K562 (cell line): ENCODE data around the gene SH2D4B. TPM values are rescaled to one million over a fixed set of nuclear protein-coding genes. Genes with fewer than 3 reads are reported as not detected.

ENCODE experiments used
- ATAC-seq: fragments of 200-7000 bp; cut with Tn5 transposase; 3 replicates; pipeline ENCODE4 v1.9.1; 2020; ENCODE audit warnings: moderate library complexity
- BruUV-seq: library from RNA; stranded (reverse); fragments of 400-500 nt; replicated peaks from 2 replicates; lab custom pipeline; 2021; lab: Mats Ljungman, UMichigan
- CTCF ChIA-PET: fragments of 300-600 bp; formaldehyde crosslinking; extraction: SDS; loops from one replicate; lab custom pipeline; 2021; ENCODE audit warnings: low intra/inter-chr PET ratio; lab: Yijun Ruan, JAX
- POLR2A ChIA-PET: fragments of 300-600, 350-650 bp; sonication (Branson Sonifier 250); formaldehyde crosslinking; extraction: SDS; loops from one replicate; lab custom pipeline; 2021; ENCODE audit warnings: antibody characterized with exemption, inconsistent platforms; lab: Yijun Ruan, JAX
- DNase-seq, 4 experiments: peaks; one replicate each; pipeline versions ENCODE4 v3.0.0 to v3.0.0-alpha.2; 2011 to 2018; ENCODE audit warnings: low spot score in 3 of 4, mixed read lengths in 3 of 4; ENCODE audit errors: extremely low read depth in 1 of 4
- FAIRE-seq: peaks from 2 replicates; lab custom pipeline; 2011; peaks lifted over from hg19 to GRCh38; lab: Jason Lieb, UNC
- H2AFZ ChIP-seq: 2 replicates; pipeline ENCODE4 v1.6.0; 2011; ENCODE audit warnings: low read depth, low read length, control low read depth, inconsistent platforms
- H3K27ac ChIP-seq: fragments of 200-600 bp; 3 replicates; pipeline ENCODE4 v1.8.0; 2011; ENCODE audit warnings: low read depth, mild to moderate bottlenecking, control low read depth, inconsistent platforms, low read length, moderate library complexity, mixed read lengths; ENCODE audit errors: extremely low read depth
- H3K27me3 ChIP-seq, 2 experiments: fragments of 300-600 bp in 1 of 2; 2 replicates in 1 of 2; 3 replicates in 1 of 2; pipeline versions ENCODE4 v1.6.0 to v1.8.0; 2011; ENCODE audit warnings: inconsistent platforms in 2 of 2, low read length in 2 of 2, mild to moderate bottlenecking in 1 of 2, mixed read lengths in 1 of 2, moderate library complexity in 1 of 2; ENCODE audit not compliant: control insufficient read depth in 2 of 2, insufficient read depth in 2 of 2
- H3K36me3 ChIP-seq: fragments of 300-600 bp; 3 replicates; pipeline ENCODE4 v1.8.0; 2011; ENCODE audit warnings: mild to moderate bottlenecking, low read length, inconsistent platforms; ENCODE audit not compliant: control insufficient read depth, insufficient read depth
- H3K4me1 ChIP-seq, 2 experiments: fragments of 200-600 bp in 1 of 2; replicated peaks in 1 of 2; 2 replicates in 1 of 2; 3 replicates in 1 of 2; pipeline versions ENCODE4 v1.5.1 to v1.8.0; 2011; ENCODE audit warnings: inconsistent platforms in 2 of 2, low read length in 2 of 2, mild to moderate bottlenecking in 1 of 2, mixed read lengths in 1 of 2, moderate library complexity in 1 of 2; ENCODE audit not compliant: control insufficient read depth in 2 of 2, insufficient read depth in 2 of 2
- H3K4me2 ChIP-seq: 2 replicates; pipeline ENCODE4 v1.6.1; 2011; ENCODE audit warnings: low read length, control low read depth, inconsistent platforms, mixed read lengths; ENCODE audit not compliant: insufficient read depth
- H3K4me3 ChIP-seq: fragments of 200-600 bp; sonication (generic), shearing (Covaris generic); 2 replicates; pipeline ENCODE4 v1.5.1; 2016; ENCODE audit warnings: control low read depth, inconsistent platforms
- H3K79me2 ChIP-seq: fragments of 200-600 bp; 3 replicates; pipeline ENCODE4 v1.8.0; 2011; ENCODE audit warnings: low read length, inconsistent platforms; ENCODE audit not compliant: control insufficient read depth, insufficient read depth
- H3K9ac ChIP-seq, 2 experiments: 2 replicates each; pipeline versions ENCODE4 v1.6.0 to v1.6.1; 2011; ENCODE audit warnings: low read depth in 2 of 2, low read length in 2 of 2, control low read depth in 1 of 2, inconsistent platforms in 1 of 2, mild to moderate bottlenecking in 1 of 2, mixed read lengths in 1 of 2; ENCODE audit not compliant: insufficient read depth in 1 of 2
- H3K9me1 ChIP-seq: one replicate; pipeline ENCODE4 v1.6.0; 2011; ENCODE audit warnings: inconsistent platforms, mild to moderate bottlenecking, low read length, moderate library complexity; ENCODE audit not compliant: control insufficient read depth, insufficient read depth
- H3K9me3 ChIP-seq: replicated peaks from 2 replicates; pipeline ENCODE4 v1.5.1; 2011; ENCODE audit warnings: low read depth, low read length, inconsistent platforms; ENCODE audit not compliant: control insufficient read depth, insufficient read depth
- H4K20me1 ChIP-seq: replicated peaks from 2 replicates; pipeline ENCODE4 v1.6.1; 2011; ENCODE audit warnings: low read length, inconsistent platforms, mixed read lengths; ENCODE audit not compliant: control insufficient read depth, insufficient read depth
- TAL1 ChIP-seq: fragments of 450-650 bp; IDR thresholded peaks from 2 replicates; pipeline ENCODE4 v1.6.1; 2016; ENCODE audit warnings: mild to moderate bottlenecking
- TEAD4 ChIP-seq, 2 experiments: sonication (generic) in 1 of 2; formaldehyde crosslinking in 1 of 2; IDR thresholded peaks; 2 replicates each; pipeline versions ENCODE4 v1.6.1 to v1.8.0; 2012 to 2022; ENCODE audit warnings: borderline replicate concordance in 1 of 2, inconsistent platforms in 1 of 2, low read length in 1 of 2, mild to moderate bottlenecking in 1 of 2, missing genetic modification reagents in 1 of 2
- WGBS: fragments of 100-300 bp; shearing (Covaris generic); methylation state at CpG from one replicate; pipeline ENCODE4 v1.1.6; 2016; ENCODE audit warnings: low coverage, mixed read lengths; ENCODE audit not compliant: insufficient coverage; ENCODE audit errors: missing lambda C conversion rate; 5-methylcytosine and 5-hydroxymethylcytosine counted together
- in situ Hi-C: fragments of 300-500 bp; cut with MboI; formaldehyde crosslinking; loops from 4 replicates; pipeline ENCODE4 v1.15.0; 2018; ENCODE audit warnings: inconsistent platforms, mixed read lengths
- intact Hi-C: fragments of 100-400 bp; cut with micrococcal nuclease; formaldehyde crosslinking; loops from 2 replicates; pipeline ENCODE4 v1.14.2; 2022
- polyA plus RNA-seq, 8 experiments: library from polyadenylated mRNA; depleted of rRNA in 4 of 8; stranded (reverse) in 5 of 8; unstranded in 3 of 8; fragments of >200 nt; fragmentation: Nextera tagmentation in 2 of 8; fragmentation: Illumina TruSeq in 1 of 8; extraction: Ambion mirVana in 2 of 8; extraction: Trizol in 1 of 8; gene quantifications; 2 replicates each; pipeline versions ENCODE4 v1.2.1 to v1.2.3, GENCODE V29; 2011 to 2014; ENCODE audit warnings: inconsistent platforms in 1 of 8, missing spikeins in 1 of 8
- total RNA-seq, 7 experiments: library from RNA; depleted of rRNA in 6 of 7; stranded (reverse); fragments of >200 nt in 6 of 7; fragmentation: Illumina TruSeq in 2 of 7; extraction: Trizol in 2 of 7; gene quantifications; 2 replicates each; pipeline versions ENCODE4 v1.2.1 to v1.2.3, GENCODE V29; 2011 to 2021; ENCODE audit warnings: low replicate concordance in 1 of 7
- TF ChIP-seq, protein P1 (sequence below): sonication (generic); formaldehyde crosslinking; IDR thresholded peaks from 2 replicates; pipeline ENCODE4 v1.9.0; 2022; ENCODE audit warnings: mild to moderate bottlenecking, missing genetic modification reagents
- TF ChIP-seq, protein P2 (sequence below): fragments of 450-650 bp; IDR thresholded peaks from 2 replicates; pipeline ENCODE4 v1.6.1; 2016; ENCODE audit warnings: missing biosample characterization, missing genetic modification characterization
- TF ChIP-seq, protein P3 (sequence below): sonication (generic); formaldehyde crosslinking; IDR thresholded peaks from 2 replicates; pipeline ENCODE4 v1.5.0; 2020; ENCODE audit warnings: missing genetic modification reagents

SH2D4B gene
- total and polyA plus RNA-seq, 9 of the 15 experiments (the other 6 are each of a cell fraction or from before 2014, with no cell fraction given): 0.03 to 0.14 (median 0.04) TPM; not detected in 4

DNA sequence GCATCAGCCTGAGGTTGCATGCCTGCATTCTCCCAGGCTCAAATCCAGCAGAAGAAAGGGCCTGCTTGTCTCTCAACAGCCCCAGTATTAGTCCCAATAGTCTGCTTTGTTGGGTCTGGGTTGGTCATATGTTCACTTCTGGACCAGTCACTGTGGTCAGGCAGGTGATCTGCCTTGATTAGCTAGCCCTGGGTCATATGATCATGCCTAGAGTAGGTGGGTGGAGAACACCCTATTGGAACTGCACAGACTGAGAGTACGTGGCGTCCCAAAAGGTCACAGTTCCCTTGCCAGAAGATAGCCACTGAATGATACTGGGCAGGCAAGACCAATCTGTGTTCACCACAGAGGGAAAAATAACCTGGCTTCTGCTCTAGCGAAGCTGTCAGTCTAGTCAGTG, 80.1 kb downstream of the SH2D4B start:
- Histone ChIP-seq H3K4me2 (no peak overlapping the region), H3K9ac (no peak overlapping the region), H3K9me3 (no peaks in the 10 kb centered on the region), H3K4me3 (no peak overlapping the region), H3K36me3 (no peaks in the 10 kb centered on the region), H3K9me1 (no peaks in the 10 kb centered on the region), H3K79me2 (no peaks in the 10 kb centered on the region), H3K27ac (no peak overlapping the region), H3K4me1 (no peaks in the 10 kb centered on the region), H2AFZ (no peak overlapping the region), H4K20me1 (no peaks in the 10 kb centered on the region), H3K27me3 (peaks cover 0 to 11% of the 10 kb centered on the region in 2 experiments; a peak in 3 of 5 replicates)
- POLR2A ChIA-PET: no interaction called here
- 2% methylated on average over 3 of the region's 3 CpGs for WGBS
- CTCF ChIA-PET: no interaction called here
- peak in 1 of 4 experiments; percentile 10 for DNase-seq
- ATAC-seq: peak; percentile 56; the same call in 2 of the 3 replicates
- peak; percentile 5; the same call in 1 of the 2 replicates for TF ChIP-seq TAL1
- TF ChIP-seq, protein P1, sequence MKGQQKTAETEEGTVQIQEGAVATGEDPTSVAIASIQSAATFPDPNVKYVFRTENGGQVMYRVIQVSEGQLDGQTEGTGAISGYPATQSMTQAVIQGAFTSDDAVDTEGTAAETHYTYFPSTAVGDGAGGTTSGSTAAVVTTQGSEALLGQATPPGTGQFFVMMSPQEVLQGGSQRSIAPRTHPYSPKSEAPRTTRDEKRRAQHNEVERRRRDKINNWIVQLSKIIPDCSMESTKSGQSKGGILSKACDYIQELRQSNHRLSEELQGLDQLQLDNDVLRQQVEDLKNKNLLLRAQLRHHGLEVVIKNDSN (CRISPR knock-in tag): 0 out of 2 replicates have a peak, but pooled peaks have one; percentile 13
- TF ChIP-seq TEAD4 (IDR thresholded peaks at IDR 0.05; ENCODE audit: low read length): no peak
- TF ChIP-seq TEAD4 (CRISPR knock-in tag; IDR thresholded peaks at IDR 0.05; ENCODE audit: borderline replicate concordance): no peak
- TF ChIP-seq, protein P2, sequence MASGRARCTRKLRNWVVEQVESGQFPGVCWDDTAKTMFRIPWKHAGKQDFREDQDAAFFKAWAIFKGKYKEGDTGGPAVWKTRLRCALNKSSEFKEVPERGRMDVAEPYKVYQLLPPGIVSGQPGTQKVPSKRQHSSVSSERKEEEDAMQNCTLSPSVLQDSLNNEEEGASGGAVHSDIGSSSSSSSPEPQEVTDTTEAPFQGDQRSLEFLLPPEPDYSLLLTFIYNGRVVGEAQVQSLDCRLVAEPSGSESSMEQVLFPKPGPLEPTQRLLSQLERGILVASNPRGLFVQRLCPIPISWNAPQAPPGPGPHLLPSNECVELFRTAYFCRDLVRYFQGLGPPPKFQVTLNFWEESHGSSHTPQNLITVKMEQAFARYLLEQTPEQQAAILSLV (tag): no peak
- TF ChIP-seq, protein P3, sequence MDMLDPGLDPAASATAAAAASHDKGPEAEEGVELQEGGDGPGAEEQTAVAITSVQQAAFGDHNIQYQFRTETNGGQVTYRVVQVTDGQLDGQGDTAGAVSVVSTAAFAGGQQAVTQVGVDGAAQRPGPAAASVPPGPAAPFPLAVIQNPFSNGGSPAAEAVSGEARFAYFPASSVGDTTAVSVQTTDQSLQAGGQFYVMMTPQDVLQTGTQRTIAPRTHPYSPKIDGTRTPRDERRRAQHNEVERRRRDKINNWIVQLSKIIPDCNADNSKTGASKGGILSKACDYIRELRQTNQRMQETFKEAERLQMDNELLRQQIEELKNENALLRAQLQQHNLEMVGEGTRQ (CRISPR knock-in tag): peak; percentile 22; the same call in 1 of the 2 replicates
- in situ Hi-C loops: no loop called here
- BruUV-seq: no TSS peak
- intact Hi-C loops: no loop called here
- FAIRE-seq: peak; percentile 54
